ENCODE measurements around the gene SPIN2B. TPM values are rescaled to one million over a fixed set of nuclear protein-coding genes. Genes with fewer than 3 reads are reported as not detected.

Gene SPIN2B
- total and polyA plus RNA-seq, 2 of the 13 experiments (the other 11 are each of a cell fraction or from before 2014, with no cell fraction given), result 7.9 to 10.4 TPM

DNA sequence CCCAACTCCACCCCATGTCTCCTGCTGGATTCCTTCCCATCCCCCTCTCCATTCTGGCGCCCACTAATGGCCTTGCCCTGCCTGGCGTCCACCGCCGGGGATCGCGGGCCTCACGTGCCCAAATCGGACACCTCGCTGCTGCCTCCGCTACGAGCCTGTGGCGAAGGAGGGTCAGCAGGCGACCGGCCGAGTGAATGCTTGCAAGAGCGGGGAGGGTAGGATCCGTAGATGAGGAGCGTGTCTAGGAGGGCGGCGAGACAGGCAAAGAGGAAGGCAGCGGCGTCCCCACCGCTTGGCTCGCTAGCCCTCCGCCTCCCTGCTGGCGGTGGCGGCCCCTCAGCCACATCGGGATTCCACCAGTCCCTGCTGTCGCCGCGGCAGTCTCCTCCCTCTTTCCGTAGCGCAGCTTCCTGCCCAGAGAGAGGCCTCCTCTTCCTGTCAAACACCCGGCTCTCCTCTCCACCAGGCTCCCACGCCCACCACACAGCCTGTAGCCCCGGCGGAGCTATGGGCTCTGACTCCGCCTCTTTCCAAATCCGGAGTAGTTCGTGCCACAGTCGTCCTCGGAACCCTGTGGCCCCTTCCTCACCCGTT lies at the start of gene SPIN2B (continued):
- no peak for TF ChIP-seq SRSF9 (IDR thresholded peaks at IDR 0.05; ENCODE audit: borderline replicate concordance, insufficient read depth, low read depth, low read length, poor library complexity, severe bottlenecking)
- TF ChIP-seq ZNF143 (CRISPR knock-in tag; IDR thresholded peaks at IDR 0.05), result no peak
- TF ChIP-seq, protein P1, sequence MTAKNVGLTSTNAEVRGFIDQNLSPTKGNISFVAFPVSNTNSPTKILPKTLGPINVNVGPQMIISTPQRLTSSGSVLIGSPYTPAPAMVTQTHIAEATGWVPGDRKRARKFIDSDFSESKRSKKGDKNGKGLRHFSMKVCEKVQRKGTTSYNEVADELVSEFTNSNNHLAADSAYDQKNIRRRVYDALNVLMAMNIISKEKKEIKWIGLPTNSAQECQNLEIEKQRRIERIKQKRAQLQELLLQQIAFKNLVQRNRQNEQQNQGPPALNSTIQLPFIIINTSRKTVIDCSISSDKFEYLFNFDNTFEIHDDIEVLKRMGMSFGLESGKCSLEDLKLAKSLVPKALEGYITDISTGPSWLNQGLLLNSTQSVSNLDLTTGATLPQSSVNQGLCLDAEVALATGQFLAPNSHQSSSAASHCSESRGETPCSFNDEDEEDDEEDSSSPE (CRISPR knock-in tag; IDR thresholded peaks at IDR 0.05), result no peak
- no peak for TF ChIP-seq TAF15 (IDR thresholded peaks at IDR 0.05; ENCODE audit: low read depth, low read length, poor library complexity, severe bottlenecking)
- TF ChIP-seq, protein P2, sequence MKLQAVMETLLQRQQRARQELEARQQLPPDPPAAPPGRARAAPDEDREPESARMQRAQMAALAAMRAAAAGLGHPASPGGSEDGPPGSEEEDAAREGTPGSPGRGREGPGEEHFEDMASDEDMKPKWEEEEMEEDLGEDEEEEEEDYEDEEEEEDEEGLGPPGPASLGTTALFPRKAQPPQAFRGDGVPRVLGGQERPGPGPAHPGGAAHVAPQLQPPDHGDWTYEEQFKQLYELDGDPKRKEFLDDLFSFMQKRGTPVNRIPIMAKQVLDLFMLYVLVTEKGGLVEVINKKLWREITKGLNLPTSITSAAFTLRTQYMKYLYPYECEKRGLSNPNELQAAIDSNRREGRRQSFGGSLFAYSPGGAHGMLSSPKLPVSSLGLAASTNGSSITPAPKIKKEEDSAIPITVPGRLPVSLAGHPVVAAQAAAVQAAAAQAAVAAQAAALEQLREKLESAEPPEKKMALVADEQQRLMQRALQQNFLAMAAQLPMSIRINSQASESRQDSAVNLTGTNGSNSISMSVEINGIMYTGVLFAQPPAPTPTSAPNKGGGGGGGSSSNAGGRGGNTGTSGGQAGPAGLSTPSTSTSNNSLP (IDR thresholded peaks at IDR 0.05; ENCODE audit: low read depth, low read length), result no peak
- peak; percentile 75 for TF ChIP-seq RBFOX2 (IDR thresholded peaks at IDR 0.05; ENCODE audit: low read depth, low read length)
- TF ChIP-seq ZNF251 (CRISPR knock-in tag; IDR thresholded peaks at IDR 0.05), result no peak
- peak; percentile 89 for TF ChIP-seq PHF8 (CRISPR knock-in tag; IDR thresholded peaks at IDR 0.05)
- TF ChIP-seq ZFY (CRISPR knock-in tag; IDR thresholded peaks at IDR 0.05), result peak; percentile 74
- peak; percentile 37; the same call in 1 of the 2 replicates for TF ChIP-seq ZNF788 (CRISPR knock-in tag; IDR thresholded peaks at IDR 0.05; ENCODE audit: borderline replicate concordance)
- no peak for TF ChIP-seq ZSCAN22 (CRISPR knock-in tag; IDR thresholded peaks at IDR 0.05)
- TF ChIP-seq, protein P3, sequence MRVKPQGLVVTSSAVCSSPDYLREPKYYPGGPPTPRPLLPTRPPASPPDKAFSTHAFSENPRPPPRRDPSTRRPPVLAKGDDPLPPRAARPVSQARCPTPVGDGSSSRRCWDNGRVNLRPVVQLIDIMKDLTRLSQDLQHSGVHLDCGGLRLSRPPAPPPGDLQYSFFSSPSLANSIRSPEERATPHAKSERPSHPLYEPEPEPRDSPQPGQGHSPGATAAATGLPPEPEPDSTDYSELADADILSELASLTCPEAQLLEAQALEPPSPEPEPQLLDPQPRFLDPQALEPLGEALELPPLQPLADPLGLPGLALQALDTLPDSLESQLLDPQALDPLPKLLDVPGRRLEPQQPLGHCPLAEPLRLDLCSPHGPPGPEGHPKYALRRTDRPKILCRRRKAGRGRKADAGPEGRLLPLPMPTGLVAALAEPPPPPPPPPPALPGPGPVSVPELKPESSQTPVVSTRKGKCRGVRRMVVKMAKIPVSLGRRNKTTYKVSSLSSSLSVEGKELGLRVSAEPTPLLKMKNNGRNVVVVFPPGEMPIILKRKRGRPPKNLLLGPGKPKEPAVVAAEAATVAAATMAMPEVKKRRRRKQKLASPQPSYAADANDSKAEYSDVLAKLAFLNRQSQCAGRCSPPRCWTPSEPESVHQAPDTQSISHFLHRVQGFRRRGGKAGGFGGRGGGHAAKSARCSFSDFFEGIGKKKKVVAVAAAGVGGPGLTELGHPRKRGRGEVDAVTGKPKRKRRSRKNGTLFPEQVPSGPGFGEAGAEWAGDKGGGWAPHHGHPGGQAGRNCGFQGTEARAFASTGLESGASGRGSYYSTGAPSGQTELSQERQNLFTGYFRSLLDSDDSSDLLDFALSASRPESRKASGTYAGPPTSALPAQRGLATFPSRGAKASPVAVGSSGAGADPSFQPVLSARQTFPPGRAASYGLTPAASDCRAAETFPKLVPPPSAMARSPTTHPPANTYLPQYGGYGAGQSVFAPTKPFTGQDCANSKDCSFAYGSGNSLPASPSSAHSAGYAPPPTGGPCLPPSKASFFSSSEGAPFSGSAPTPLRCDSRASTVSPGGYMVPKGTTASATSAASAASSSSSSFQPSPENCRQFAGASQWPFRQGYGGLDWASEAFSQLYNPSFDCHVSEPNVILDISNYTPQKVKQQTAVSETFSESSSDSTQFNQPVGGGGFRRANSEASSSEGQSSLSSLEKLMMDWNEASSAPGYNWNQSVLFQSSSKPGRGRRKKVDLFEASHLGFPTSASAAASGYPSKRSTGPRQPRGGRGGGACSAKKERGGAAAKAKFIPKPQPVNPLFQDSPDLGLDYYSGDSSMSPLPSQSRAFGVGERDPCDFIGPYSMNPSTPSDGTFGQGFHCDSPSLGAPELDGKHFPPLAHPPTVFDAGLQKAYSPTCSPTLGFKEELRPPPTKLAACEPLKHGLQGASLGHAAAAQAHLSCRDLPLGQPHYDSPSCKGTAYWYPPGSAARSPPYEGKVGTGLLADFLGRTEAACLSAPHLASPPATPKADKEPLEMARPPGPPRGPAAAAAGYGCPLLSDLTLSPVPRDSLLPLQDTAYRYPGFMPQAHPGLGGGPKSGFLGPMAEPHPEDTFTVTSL (CRISPR knock-in tag; IDR thresholded peaks at IDR 0.05; ENCODE audit: borderline replicate concordance), result no peak
- no peak for TF ChIP-seq EP300 (IDR thresholded peaks at IDR 0.05; ENCODE audit: low read depth in 2 of 2, low read length in 2 of 2)
- no peak for TF ChIP-seq EP300 (CRISPR knock-in tag; IDR thresholded peaks at IDR 0.05; ENCODE audit: borderline replicate concordance)
- TF ChIP-seq HES4 (CRISPR knock-in tag; IDR thresholded peaks at IDR 0.05; ENCODE audit: borderline replicate concordance), result no peak
- no peak for TF ChIP-seq ZFAT (CRISPR knock-in tag; conservative IDR thresholded peaks at IDR 0.05)
- TF ChIP-seq ZNF644 (CRISPR knock-in tag; IDR thresholded peaks at IDR 0.05; ENCODE audit: low read depth), result no peak
- TF ChIP-seq ZFP36L1 (CRISPR knock-in tag; IDR thresholded peaks at IDR 0.05), result no peak
